CD4-positive, alpha-beta T cell treated with Interleukin-6 at 100 ng/mL for 8 hours (primary cell): ENCODE data around the gene CHRNA5.

ENCODE experiments used
- DNase-seq: peaks from one replicate; pipeline ENCODE4 v3.0.0-alpha.2; 2020; ENCODE audit warnings: mixed read lengths, low spot score

The CHRNA5 gene

DNA sequence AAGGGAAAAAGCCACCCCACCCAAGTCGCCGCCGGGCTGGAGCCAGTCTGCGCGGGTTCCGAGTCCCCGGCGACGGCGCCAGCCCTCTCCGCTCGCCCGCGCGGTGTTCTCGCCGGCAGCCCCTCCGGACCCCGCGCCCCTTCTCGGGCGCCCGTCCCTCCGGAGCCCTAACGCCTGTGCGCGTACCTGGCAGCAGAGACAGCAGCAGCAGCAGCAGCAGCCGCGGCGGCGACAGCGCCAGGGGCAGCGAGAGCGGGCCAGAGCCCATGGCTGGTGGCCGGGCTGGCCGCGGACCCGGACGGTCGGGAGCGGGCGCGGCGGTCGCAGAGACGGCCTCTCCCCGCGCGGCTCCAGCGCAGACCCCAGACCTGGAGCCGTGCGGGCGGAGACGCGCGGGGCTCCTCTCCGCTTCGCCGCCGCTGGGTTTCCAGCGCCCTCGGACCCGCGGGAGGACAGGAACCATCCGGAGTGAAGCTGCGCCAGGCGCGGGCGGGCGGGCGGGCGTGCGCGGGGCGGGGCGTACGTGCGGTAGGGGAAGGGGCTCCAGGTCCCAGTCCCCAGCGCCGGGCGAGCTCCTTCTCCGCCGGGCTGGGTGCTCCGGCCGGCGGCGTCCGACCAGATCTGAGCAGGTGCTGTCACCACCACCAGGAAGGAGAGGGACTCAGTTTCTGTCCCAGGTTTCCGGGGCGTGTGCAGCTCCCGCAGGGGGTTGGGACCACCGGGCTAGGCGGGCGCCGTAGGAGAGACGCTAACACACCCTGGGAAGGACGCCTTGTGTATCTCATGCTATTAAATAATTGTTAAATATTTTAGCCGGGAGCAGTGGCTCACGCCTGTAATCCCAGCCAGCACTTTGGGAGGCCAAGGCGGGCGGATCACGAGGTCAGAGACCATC lies 55.5 kb downstream of the CHRNA5 start, which contains the start of gene CHRNA3:
CHRNA3 (minus strand) TSS at position 470 of the 895 bp plus-strand sequence; CDS start at position 268, 202 bp downstream.
- no peak for DNase-seq

DNA sequence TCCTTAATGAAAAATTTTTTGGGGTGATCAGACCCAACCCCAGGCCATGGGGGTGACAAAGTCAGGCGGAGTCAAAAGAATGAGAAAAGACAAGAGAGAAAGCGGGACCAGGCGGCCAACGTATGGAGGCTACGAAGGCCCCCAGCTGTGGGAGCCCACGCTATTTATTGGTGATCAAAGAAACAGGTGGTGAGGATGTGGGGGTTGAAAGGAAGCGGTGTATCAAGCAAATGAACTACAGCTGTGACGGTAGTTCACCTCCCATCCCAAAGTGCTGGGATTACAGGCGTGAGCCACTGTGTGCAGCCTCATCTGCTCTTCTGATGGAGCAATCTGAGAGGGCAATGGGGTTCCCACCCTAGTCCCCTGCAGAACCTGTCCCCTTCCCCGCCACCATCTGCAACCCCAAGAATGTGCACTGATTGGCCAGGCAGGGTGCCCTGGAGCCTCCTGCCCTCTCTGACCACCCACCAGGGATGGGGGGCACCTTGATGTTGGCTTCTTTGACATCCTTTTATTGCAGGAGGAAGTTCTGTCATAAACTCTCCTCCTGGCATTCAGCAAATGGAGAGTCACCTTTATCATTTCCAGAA lies 56.6 kb downstream of the CHRNA5 start:
- DNase-seq = no peak

DNA sequence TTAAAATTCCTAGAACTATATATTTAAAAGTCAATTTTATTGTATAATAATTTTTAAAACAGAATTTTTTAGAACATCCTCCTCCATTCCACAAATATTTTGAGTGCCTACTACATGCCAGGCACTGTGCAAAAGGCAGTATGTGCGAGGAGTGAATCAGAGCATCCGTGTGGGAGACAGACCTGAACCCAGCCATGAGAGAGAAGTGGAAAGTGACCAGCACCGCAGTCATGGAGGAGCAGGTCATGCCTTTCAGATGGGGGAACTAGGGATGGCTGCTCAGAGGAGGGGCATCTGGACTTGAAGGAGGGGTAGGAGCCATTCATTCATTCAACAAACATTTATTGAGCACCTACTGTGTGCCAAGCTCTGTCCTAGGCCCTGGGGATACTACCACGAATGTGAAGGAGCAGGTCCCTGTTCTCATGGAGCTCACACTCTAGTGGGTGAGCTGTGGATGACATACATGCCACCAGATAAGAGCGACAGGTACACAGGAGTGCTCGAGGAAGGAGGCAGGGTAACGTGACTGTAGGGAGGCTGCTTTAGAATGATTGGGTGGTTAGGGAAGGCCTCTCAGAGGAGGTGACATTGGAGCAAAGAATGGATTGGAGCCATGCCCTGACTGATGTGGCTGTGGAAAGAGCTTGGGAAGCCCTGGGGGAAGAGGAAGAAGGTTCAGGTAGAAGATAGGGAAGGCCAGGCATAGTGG lies 58.6 kb downstream of the CHRNA5 start:
- DNase-seq = no peak

DNA sequence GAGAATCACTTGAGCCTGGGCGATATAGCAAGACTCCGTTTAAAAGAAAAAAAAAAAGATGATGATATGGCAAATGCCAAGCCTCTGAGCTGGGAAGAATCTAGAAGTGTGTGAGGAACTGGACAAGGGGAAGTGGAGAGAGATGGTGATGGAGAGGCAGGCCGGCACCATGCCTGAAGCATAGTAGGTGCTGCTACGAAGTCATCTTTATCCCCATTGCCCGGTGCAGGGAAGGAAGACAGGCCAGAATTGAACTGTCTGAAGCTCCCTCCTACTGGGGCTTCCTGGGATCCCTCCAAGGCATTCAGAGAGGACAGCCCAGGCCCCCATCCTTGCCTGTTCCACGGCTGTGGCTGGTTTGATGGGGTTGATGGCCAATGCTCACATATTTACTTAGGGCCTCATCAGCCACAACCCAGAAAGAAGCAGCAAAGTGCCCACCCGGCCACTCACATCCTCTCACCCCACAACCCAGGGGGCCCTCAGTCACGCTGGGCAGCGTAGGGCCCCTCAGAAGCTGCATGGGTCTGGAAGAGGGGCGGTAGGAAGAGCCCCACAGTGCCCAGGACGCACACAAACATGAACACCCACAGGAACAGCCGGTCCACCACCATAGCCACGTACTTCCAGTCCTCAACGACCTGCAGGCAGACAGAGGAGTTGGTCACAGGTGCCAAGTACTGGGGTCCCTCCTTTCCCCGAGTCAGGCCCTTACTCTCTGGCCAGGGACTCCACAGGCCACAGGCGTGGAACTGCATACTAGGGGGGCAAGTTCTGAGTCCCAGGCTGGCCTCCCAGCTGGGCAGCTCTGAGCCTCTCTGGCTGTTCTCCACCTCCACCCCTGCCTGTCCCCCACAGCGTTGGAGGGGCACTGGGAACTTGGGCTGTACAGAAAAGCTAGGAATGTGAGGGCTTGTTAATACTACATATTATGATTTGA lies 59.6 kb downstream of the CHRNA5 start:
- DNase-seq = no peak

DNA sequence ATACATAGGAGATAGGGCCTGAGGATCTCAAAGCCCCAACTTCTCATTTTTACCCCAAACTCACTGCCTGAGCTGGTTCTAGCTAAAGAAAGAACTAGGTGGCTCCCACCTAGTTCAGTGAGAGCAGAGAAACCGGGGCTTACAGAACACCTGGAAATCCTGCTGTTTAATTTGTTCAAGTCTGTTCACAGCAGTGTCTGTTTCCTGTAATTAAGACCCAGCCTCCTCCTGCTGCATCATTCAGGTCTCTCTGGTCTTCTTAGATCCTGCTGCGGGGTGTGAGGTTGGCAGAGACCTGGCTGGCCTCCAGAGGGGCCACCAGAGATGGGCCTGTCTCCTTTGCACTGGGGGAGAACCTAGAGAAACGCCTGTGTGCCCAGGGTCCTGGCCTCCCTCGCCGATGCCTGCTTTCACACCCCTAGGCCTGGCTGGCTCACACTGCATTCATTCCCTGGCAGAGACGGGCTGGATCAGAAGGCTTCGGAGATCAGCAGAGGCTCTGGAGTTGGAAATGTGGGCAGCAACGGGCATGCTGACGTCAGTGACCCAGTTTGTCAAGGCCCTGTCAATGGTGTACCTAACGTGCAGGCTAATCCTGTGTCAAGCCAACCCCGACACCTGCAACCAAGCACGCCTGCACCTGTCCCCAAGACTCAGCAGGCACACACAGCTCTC lies 60.4 kb downstream of the CHRNA5 start:
- no peak for DNase-seq

DNA sequence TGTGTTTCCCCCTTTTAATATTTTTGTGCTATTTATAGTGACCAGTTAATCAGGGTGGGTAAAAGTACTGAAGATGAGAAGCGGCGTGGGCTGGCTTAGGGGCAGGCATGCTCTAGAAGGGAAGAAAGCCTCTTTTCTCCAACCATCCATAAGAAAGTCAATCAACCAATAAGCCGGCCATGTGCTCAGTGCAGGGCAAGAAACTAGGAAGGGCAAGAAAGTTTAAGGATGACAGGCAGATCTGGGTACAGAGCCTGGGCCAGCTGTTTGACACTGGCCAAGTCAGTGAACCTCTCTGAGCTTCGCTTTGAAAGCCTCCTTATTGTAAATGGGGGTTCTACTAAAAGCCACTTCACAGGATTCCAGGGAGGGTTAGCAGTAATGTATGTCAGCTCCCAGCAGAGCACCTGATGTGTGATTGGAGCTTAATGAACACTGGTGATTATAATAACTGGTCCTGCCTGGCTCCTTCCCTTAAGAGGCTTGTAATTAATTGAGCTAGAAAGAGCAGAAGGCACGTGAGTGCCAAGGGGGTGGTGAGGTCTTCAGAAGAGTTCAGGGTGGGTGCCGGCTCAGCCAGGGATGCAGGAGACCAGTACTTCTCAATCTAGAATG lies 61.2 kb downstream of the CHRNA5 start:
- no peak for DNase-seq

DNA sequence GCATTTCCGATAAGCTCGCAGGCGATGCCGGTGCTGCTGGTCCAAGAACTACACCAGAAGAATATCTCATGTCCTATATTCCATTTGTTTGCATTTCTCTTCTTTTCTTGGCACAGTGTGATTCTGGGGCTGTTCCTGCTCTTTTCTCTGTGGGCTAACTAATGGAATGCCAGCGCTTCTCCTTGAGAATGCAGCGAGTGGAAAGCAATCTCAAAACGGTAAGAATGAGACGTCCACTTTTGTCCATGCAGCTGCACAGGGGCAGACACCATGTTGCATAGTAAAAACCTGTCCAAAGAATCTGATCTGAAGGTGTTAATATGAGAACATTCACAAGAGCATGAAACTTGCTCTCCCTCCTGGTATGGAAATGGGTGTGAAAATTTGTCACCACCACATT lies 62.0 kb downstream of the CHRNA5 start:
- DNase-seq = no peak

DNA sequence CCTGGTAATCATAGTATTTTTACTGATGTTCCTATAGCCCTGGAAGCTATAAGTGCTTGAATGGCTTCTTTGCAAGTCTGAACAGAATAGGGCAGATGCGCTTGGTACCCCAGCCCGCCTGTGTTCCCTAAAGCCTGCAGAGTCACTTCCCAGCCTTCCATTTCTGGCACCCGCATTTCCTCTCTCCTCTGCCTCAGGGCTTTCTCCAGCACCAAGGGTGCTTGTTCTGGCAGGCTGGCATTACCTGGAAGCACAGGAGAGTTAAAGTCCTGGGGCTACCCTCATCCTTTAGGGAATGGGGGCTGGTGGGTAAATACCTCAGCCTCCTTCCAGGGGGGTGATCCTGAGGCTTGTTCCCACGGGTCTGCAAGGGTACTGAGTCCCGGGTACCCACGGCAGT lies 62.9 kb downstream of the CHRNA5 start:
- DNase-seq = no peak

DNA sequence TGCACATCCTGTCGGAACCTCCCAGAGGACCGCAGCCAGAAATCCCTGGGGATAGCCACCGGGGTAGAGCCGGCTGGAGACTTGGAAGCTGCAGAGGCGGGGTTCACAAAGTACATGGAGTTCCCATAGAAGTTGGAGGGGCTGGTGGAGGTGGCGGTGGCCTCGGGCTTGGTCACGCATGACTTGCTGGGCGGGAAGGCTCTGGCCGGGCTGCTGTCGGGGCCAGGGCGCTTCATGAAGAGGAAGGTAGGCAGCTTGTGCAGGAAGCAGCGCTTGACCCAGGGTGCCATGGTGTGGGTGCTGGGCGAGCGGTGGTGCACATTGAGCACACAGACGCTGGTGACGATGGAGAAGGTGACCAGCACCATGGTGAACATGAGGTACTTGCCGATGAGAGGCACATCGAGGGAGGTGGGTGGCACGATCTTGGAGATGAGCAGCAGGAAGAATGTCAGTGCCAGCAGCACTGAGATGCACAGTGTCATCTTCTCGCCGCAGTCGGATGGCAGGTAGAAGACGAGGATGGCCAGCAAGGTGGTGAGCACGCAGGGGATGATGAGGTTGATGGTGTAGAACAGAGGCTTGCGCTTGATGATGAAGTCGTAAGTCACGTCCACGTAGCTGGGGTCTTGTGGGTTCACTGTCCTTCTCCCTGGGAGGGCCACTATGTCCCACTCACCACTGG lies 63.9 kb downstream of the CHRNA5 start:
- DNase-seq = no peak

DNA sequence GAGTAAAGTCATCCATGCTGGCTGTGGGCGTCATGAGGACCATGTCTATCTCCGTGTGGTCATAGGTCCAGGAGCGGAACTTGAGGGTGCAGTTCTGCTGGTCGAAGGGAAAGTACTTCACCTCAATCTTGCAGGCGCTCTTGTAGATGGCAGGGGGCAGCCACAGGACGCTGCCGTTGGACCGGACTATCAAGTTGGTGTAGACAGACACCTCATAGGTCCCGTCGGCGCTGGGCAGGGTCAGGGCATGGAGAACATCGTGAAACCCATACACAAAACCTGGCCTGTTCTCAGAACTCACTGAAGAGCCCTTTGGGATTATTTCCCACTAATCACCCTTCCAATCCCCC lies 64.4 kb downstream of the CHRNA5 start:
- DNase-seq = no peak

DNA sequence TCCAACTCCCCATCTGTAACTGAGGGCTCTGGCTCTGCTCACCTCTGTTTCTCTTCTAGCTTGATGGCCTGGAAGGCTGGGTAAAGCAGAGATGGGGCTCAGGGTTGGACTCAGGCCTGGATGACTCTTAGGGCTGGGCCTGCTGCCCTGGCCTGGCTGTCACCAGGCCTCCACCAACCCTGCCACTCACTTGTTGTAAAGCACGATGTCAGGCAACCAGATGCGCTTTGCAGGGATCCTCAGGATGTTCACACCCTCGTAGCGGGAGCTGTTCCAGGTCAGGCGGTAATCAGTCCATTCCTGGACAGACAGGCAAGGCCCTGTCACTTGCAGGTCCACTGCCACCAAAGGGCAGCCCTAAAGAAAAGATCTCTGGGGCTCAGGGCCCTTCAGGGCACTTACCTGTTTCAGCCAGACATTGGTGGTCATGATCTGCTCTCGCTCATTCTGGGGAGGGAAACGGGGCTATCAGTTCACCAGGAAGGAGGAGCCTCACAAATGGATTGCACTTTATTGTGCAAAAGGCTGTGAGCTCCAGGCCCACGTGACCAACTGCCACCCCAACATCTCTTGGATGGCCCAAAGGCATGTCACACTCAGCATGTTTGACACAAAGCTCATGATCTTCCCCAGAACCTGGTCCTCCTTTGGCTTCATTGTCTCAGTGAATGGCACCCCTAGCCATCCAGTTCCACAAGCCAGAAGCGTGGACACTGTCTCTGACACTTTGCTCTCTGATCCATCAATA lies 65.7 kb downstream of the CHRNA5 start:
- DNase-seq = no peak

DNA sequence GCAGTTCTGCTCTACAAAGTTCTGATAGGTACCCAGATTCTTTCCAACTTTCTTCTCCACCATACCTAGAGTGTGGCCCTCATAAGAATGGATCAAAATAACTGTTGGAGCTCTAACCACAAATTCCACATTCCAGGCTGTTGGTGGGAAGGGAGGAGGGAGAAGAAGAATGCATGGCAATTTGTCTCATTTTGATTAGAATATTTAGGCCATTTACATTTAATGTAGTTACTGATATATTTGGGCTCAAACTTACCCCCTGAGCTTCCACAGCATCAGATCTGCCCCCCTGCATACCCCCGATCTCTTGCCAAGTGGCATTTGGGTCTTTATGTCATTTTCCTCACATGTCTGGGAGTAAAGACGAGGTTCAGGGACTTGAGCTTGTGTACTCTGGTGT lies 68.0 kb downstream of the CHRNA5 start:
- no peak for DNase-seq

DNA sequence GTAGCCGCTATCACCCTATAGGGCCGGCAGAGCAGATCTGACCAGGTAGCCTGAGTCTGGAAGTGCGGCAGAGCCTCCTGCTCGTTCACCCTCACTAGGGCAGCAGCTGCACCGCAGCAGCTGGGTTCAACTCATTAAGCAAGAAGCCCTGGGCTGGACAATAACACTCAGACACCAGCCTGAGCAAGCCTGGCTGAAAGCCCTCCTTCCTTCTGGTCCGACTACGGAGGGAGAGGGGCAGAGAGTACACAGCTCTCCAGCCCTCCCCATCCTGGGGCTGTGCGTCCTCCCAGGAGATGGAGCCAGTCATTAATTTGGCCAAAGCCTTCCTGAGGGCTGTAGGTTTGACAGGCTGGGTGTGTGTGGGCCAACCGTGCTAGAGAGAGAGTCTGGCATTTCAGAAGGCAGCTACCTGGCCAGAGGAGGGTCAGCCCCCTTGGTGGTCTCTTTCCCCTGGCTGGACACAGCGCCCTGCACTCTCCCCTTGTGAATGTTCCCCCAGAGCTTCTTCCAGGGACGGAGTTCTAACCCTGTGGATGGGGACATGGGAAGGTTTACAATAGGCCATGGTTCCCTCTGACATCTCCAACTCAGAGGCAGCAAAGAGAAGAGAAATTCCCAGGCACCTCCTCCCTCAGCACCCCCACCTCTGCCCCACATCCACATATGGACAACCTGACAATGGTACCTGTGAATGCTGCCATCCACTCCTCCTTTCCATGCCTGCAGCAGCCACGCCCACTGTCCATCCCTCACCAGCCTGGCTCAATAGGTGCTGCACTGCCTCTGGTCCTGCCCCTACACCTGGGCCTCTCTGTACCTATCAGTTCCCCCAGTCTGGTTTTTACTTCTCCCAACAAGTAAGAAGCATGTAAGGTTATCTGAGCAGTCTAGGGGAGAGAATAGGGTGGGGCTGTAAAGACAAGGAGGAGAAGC lies 69.2 kb downstream of the CHRNA5 start:
- DNase-seq = no peak

DNA sequence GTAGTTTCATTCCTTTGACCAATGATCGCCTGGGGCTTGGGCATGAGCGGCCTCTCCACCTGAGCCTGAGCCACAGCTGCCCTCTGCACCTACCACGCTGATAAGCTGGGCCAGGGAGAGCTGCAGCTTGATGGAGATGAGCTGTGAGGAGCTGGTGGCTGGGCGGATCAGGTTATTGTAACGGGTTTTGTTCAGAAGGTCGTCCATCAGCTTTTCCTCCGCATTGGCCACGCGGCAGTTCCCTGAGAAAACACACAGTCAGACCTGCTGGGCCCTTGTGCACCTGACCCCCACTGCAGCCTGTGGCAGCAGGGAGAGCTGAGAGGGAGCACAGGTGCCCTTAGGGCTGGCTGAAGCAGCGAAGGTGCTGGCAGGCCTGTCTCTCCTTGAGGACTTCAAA lies 70.0 kb downstream of the CHRNA5 start:
- no peak for DNase-seq

DNA sequence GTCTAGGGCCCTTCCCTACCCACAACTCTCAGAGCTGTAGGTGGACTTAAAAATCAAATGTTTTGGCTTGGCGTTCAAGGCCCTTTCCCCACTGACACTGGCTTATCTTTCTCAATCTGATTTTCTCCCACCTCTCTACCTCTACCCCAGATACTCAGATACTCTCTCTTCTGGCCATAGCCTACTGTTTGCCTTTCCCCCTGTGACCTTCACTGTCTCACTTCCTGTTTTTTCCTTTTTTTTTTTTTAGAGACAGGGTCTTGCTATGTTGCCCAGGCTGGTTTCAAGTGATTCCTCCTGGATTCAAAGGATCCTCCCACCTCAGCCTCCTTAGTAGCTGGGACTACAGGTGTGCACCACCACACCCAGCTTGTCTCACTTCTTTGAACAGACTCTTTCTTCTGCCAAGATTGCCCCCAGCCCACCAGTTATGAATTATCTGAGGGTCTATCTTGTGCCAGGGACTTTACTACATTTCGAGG lies 71.1 kb downstream of the CHRNA5 start:
- DNase-seq = no peak

DNA sequence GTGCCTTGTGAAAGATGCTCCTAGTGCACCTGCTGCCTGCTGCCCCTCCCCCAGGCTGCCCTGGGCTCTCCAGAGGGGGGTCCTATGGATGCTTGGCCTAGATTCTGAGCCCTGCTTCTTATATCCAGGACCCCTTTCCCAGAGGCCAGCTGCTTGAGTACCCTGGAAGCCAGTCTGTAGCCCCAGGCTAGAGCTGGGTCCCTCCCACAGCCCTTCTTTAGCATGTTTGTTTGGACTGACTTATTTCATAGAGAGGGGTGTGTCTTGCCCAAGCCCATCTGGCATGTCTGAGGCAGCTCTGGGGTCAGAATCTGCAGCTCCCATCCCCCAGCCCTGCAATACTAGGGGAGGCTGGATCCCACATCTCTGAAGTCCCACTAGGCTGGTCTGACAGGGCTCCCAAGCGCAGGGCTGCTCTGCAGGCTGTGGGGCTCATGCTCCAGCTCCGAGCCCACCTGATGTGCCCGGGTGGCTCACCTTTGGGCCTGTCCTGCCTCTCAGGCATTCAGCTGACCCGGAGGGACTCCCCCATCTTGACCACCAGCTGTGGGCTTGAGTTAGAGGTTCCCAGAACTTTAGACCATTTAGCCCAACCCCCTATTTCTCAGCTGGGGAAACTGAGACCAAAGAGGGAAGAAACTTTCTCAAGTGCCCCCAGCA lies 72.6 kb downstream of the CHRNA5 start:
- DNase-seq = no peak

DNA sequence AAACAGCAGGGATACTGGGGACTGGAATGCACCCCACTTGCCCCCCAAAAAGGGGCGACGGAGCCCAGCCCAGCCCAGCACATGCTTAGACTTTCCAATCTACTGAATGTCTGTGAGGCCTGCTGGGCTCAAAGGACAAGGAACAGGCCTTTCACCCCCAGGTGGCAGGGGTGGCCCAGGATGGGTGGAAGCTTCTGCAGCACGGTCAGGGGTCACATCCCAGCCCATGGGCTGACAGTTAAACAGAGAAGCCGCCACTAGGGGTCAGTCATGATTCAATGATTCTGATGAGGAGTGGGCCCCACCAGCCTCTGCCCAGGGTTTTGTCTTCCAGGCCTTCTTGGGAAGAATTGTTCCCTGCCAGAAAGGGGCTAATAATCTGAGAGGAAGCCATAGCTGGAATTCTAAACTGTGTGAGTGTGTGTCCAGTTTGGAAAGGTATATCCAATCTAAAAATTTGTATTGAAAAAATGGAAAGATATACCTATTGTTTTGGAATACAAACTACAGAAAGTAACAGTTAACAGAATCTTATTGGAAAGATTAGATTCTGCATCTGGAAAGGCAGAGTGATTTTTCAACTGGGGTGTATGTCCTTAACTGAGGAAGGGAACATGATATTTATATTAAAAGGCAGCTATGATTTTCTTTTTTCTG lies 73.5 kb downstream of the CHRNA5 start:
- peak; percentile 15 for DNase-seq
